SK-N-SH (cell line): ENCODE measurements around the gene LGALS3BP. TPM values are rescaled to one million over a fixed set of nuclear protein-coding genes. Genes with fewer than 3 reads are reported as not detected.

Source experiments
- CTCF ChIA-PET: fragments of 300-600, 350-600 bp; formaldehyde crosslinking; extraction: SDS; loops from one replicate; lab custom pipeline; 2021; lab: Yijun Ruan, JAX
- POLR2A ChIA-PET: fragments of 350-600 bp; sonication (Branson Sonifier 250); formaldehyde crosslinking; extraction: SDS; loops from one replicate; lab custom pipeline; 2020; ENCODE audit warnings: antibody characterized with exemption, inconsistent platforms; lab: Yijun Ruan, JAX
- DNase-seq: peaks from one replicate; pipeline ENCODE4 v3.0.0; 2012
- H2AFZ ChIP-seq: fragments of 200-600 bp; sonication (generic); 2 replicates; pipeline ENCODE4 v1.8.1; 2016; ENCODE audit warnings: antibody characterized with exemption, mild to moderate bottlenecking, low read depth
- H3F3A ChIP-seq: fragments of 200-600 bp; sonication (generic); replicated peaks from 2 replicates; pipeline ENCODE3; 2016; ENCODE audit warnings: antibody characterized with exemption, mild to moderate bottlenecking; ENCODE audit not compliant: insufficient read depth
- H3K27ac ChIP-seq, 2 experiments: fragments of 200-500 bp in 1 of 2; fragments of 200-600 bp in 1 of 2; sonication (Bioruptor generic) in 1 of 2; sonication (generic), shearing (Covaris generic) in 1 of 2; 2 replicates each; pipeline versions ENCODE4 v1.5.1 to v1.6.1; 2014 to 2016; ENCODE audit warnings: low read depth in 2 of 2, inconsistent platforms in 1 of 2, low read length in 1 of 2, mild to moderate bottlenecking in 1 of 2, mixed read lengths in 1 of 2
- H3K27me3 ChIP-seq: fragments of 200-600 bp; sonication (generic), shearing (Covaris generic); 2 replicates; pipeline ENCODE4 v1.6.1; 2016; ENCODE audit warnings: mixed run types; ENCODE audit not compliant: insufficient read depth
- H3K36me3 ChIP-seq, 2 experiments: fragments of 200-500 bp in 1 of 2; fragments of 200-600 bp in 1 of 2; sonication (Bioruptor generic) in 1 of 2; sonication (generic) in 1 of 2; replicated peaks in 1 of 2; 2 replicates each; pipeline versions ENCODE3 to v1.5.1; 2014 to 2016; ENCODE audit warnings: low read length in 1 of 2, mild to moderate bottlenecking in 1 of 2; ENCODE audit not compliant: insufficient read depth in 2 of 2, control insufficient read depth in 1 of 2
- H3K4me1 ChIP-seq, 2 experiments: fragments of 200-500 bp in 1 of 2; fragments of 200-600 bp in 1 of 2; sonication (Bioruptor generic) in 1 of 2; sonication (generic), shearing (Covaris generic) in 1 of 2; 2 replicates each; pipeline versions ENCODE4 v1.5.1 to v1.6.1; 2014 to 2016; ENCODE audit warnings: low read depth in 1 of 2, low read length in 1 of 2, mixed run types in 1 of 2; ENCODE audit not compliant: insufficient read depth in 2 of 2, control insufficient read depth in 1 of 2
- H3K4me2 ChIP-seq: fragments of 200-600 bp; sonication (generic), shearing (Covaris generic); 2 replicates; pipeline ENCODE4 v1.6.1; 2017; ENCODE audit warnings: mixed run types
- H3K4me3 ChIP-seq, 2 experiments: fragments of 200-500 bp in 1 of 2; fragments of 200-600 bp in 1 of 2; sonication (Bioruptor generic) in 1 of 2; sonication (generic), shearing (Covaris generic) in 1 of 2; 2 replicates each; pipeline versions ENCODE4 v1.5.1 to v1.8.1; 2014 to 2016; ENCODE audit warnings: low read depth in 2 of 2, inconsistent platforms in 1 of 2, low read length in 1 of 2, mild to moderate bottlenecking in 1 of 2, mixed read lengths in 1 of 2, moderate library complexity in 1 of 2
- H3K79me2 ChIP-seq: fragments of 200-600 bp; sonication (generic); 2 replicates; pipeline ENCODE4 v1.8.1; 2017; ENCODE audit warnings: mild to moderate bottlenecking; ENCODE audit not compliant: insufficient read depth
- H3K9ac ChIP-seq: fragments of 200-600 bp; sonication (generic); 2 replicates; pipeline ENCODE4 v1.6.1; 2017; ENCODE audit warnings: mixed run types
- H3K9me2 ChIP-seq: fragments of 200-600 bp; sonication (generic); 2 replicates; pipeline ENCODE4 v1.6.1; 2017; ENCODE audit warnings: mixed run types
- H3K9me3 ChIP-seq: fragments of 200-600 bp; sonication (generic); 2 replicates; pipeline ENCODE4 v1.6.1; 2017; ENCODE audit warnings: mixed run types, mild to moderate bottlenecking, moderate library complexity
- H4K20me1 ChIP-seq: fragments of 200-600 bp; sonication (generic); 2 replicates; pipeline ENCODE4 v1.6.1; 2017; ENCODE audit warnings: mild to moderate bottlenecking, mixed run types; ENCODE audit not compliant: insufficient read depth
- CTCF ChIP-seq: fragments of 200-600 bp; sonication (generic); IDR thresholded peaks from 2 replicates; pipeline ENCODE4 v1.6.1; 2017; ENCODE audit warnings: antibody characterized with exemption, mild to moderate bottlenecking, moderate library complexity
- EZH2phosphoT487 ChIP-seq: fragments of 200-600 bp; sonication (generic); IDR thresholded peaks from 2 replicates; pipeline ENCODE4 v1.6.1; 2017; ENCODE audit warnings: low read depth, mixed run types, mild to moderate bottlenecking, antibody characterized with exemption, moderate library complexity, borderline replicate concordance
- GABPA ChIP-seq: IDR thresholded peaks from 2 replicates; pipeline ENCODE4 v1.4.0; 2012; ENCODE audit warnings: low read depth, mild to moderate bottlenecking
- JUND ChIP-seq: IDR thresholded peaks from 2 replicates; pipeline ENCODE4 v1.4.0; 2012
- POLR2AphosphoS5 ChIP-seq: IDR thresholded peaks from 2 replicates; pipeline ENCODE4 v1.6.1; 2012; ENCODE audit warnings: low read depth, low read length
- RFX5 ChIP-seq: IDR thresholded peaks from 2 replicates; pipeline ENCODE4 v1.6.1; 2012; ENCODE audit warnings: mild to moderate bottlenecking, improper control_type of control experiment, low read length
- RXRA ChIP-seq: IDR thresholded peaks from 2 replicates; pipeline ENCODE4 v1.4.0; 2012; ENCODE audit warnings: low read depth, mild to moderate bottlenecking, borderline replicate concordance
- TCF12 ChIP-seq: IDR thresholded peaks from 2 replicates; pipeline ENCODE4 v1.4.0; 2012
- WGBS: methylation state at CpG from one replicate; pipeline ENCODE4 v1.1.6; 2017; ENCODE audit warnings: low lambda C conversion rate; 5-methylcytosine and 5-hydroxymethylcytosine counted together
- polyA plus RNA-seq, 3 experiments: library from polyadenylated mRNA; depleted of rRNA; stranded (reverse); fragments of >200 nt; gene quantifications; 2 replicates each; pipeline ENCODE4 v1.2.3, GENCODE V29; 2012
- TF ChIP-seq, protein P1 (sequence below): IDR thresholded peaks from 2 replicates; pipeline ENCODE4 v1.4.0; 2012; ENCODE audit warnings: low read depth

The LGALS3BP gene
- polyA plus RNA-seq, 1 of the 3 experiments (the other 2 are of a cell fraction): 579 TPM

DNA sequence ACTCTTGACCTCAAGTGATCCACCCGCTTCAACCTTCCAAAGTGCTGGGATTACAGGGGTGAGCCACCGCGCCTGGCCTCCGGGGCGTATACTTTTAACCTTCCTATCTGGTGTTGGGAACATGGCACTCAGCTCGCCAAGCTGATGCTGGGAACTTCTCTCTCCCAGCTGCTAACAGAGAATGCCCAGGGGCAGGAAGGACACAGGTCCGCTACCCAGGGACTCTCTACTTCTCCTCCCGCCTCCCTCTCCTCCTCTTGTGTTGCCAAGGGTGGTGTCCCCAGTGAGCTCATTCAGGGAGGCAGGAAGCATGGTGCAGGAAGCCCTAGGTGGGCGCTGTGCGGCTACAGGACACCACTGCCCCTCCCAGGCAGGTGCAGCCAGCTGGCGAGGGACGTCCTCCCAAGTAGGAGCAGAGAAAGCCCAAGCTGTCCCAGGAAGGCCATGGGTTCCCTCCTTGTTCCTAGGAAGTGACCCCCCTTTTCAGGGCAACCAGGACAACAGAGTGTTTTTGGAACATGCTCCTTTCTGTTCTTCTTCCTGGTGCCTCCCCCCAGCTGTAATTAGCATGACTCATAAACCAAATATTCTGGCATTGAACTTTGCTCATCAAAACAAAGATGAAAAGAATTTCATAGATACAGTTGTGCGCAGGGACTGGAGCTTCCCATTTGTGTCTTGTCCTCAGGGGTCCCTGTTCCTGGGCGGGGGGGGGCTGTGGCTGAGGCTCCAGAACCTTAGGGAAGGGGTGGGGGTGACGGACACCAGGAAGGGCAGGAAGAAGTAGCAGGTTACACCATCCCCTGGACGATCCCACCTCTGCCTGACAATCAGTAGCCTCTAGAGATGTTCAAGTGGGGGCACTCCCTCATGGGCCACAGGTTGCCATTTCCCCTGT is 46.9 kb upstream of the LGALS3BP start (continued):
- TF ChIP-seq, protein P1, sequence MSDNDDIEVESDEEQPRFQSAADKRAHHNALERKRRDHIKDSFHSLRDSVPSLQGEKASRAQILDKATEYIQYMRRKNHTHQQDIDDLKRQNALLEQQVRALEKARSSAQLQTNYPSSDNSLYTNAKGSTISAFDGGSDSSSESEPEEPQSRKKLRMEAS: 0 out of 2 replicates have a peak, but pooled peaks have one; percentile 33
- peak; percentile 73; the same call in 1 of the 2 replicates for TF ChIP-seq RXRA

DNA sequence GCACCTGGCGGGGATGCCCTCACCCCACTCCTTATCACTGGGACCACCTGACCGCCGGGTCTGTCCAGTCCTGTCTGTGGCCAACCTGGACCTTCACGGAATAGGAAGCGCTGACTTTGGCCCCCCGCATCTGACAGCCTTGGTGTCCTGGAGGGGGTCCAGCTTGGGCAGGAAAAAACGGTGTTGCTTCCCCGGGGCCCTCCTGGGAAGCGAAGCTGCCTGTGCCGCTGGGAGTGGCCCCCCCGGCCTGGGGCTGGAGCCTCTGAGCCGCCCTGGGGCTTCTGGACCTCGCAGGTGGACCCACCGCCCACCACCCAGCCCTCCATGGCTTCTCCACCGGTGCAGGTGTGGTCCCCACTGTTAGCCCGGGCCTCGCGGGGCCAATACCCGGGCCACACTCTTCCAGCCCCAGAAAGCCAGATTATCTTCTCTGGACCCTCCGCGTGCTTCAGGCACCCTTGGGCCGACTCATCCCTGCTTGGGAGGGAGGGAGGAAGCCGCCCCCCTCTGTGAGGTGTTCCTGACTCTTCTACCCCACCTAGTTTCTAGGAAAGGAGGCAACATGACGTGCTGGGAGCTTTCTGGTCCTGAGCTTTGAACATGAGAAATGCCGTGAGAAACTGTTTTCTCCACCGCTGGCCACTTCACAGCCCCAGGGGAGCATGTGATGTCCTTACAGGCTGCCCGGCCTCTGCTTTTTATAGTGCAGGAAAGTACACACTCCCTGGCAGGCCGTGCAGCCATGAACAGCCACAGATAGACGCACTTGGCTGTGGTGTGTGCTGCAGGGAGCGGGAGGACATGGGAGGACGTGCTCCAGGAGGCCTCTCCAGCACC is 45.4 kb upstream of the LGALS3BP start:
- peak; percentile 42 for DNase-seq
- ChIA-PET CTCF (interaction anchor here (0.6 to 22.0 kb wide), 12 partner anchors 8 to 367 kb away, joined by 3 to 405 read pairs (median 7); no protein-coding TSS in a partner anchor), POLR2A (no interaction called here)
- H3K4me3 ChIP-seq: peak overlapping the region; percentile 68 to 82
- WGBS: 75% methylated on average over 25 of the region's 31 CpGs
- H3K4me2 ChIP-seq: peak overlapping the region; percentile 97
- peaks cover 33 to 53% of the 10 kb centered on the region in 2 experiments for H3K4me1 ChIP-seq
- no peaks in the 10 kb centered on the region for H4K20me1 ChIP-seq
- no peaks in the 10 kb centered on the region for H3K79me2 ChIP-seq
- no peaks in the 10 kb centered on the region for H3F3A ChIP-seq
- H3K9ac ChIP-seq: peak overlapping the region; percentile 60; the same call in 1 of the 2 replicates
- H2AFZ ChIP-seq: peak overlapping the region; percentile 80; the same call in 1 of the 2 replicates
- no peaks in the 10 kb centered on the region for H3K9me2 ChIP-seq
- TF ChIP-seq GABPA (no peak), TCF12 (no peak), JUND (no peak), POLR2AphosphoS5 (no peak), RFX5 (no peak), CTCF (no peak), EZH2phosphoT487 (no peak)
- H3K9me3 ChIP-seq: no peaks in the 10 kb centered on the region
- H3K27me3 ChIP-seq: no peaks in the 10 kb centered on the region
- no peak overlapping the region; a peak in 1 of 4 replicates for H3K27ac ChIP-seq
- H3K36me3 ChIP-seq: no peaks in the 10 kb centered on the region
